ENCODE results near the gene TBPL2. TPM values are rescaled to one million over a fixed set of nuclear protein-coding genes. Genes with fewer than 3 reads are reported as not detected.

The TBPL2 gene
- total RNA-seq, 2 donors from 2014 or later = 0.12 TPM; not detected in 1

DNA sequence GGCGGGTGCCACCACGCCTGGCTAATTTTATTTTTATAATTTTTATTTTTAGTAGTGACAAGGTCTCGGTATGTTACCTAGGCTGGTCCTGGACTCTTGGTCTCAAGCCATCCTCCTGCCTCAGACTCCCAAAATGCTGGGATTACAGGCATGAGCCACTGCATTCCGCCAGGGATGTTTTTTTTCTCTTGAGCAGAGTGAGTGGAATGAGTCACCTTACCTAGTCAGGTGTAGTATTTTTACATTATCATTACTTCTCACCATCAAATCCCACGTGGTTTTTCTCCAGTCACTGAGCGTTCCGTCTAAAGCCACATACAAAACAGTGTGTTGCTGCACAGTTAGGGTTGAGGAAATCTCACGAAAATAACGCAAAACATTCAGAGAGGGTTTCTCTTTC is 870 bp upstream of the TBPL2 start:
- no peaks in the 10 kb centered on the region for H3K27me3 ChIP-seq
- DNase-seq = no peak
- H3K36me3 ChIP-seq = no peaks in the 10 kb centered on the region
- TF ChIP-seq, protein P1, sequence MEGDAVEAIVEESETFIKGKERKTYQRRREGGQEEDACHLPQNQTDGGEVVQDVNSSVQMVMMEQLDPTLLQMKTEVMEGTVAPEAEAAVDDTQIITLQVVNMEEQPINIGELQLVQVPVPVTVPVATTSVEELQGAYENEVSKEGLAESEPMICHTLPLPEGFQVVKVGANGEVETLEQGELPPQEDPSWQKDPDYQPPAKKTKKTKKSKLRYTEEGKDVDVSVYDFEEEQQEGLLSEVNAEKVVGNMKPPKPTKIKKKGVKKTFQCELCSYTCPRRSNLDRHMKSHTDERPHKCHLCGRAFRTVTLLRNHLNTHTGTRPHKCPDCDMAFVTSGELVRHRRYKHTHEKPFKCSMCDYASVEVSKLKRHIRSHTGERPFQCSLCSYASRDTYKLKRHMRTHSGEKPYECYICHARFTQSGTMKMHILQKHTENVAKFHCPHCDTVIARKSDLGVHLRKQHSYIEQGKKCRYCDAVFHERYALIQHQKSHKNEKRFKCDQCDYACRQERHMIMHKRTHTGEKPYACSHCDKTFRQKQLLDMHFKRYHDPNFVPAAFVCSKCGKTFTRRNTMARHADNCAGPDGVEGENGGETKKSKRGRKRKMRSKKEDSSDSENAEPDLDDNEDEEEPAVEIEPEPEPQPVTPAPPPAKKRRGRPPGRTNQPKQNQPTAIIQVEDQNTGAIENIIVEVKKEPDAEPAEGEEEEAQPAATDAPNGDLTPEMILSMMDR (IDR thresholded peaks at IDR 0.05) = no peak
- H3K4me3 ChIP-seq = no peak overlapping the region
- no peak overlapping the region for H3K9ac ChIP-seq (ENCODE audit: low read depth in 2 of 2, low read length in 2 of 2)
- H3K27ac ChIP-seq = no peak overlapping the region
- intact Hi-C loops (cut with DNase I) = loop anchor here (10.0 kb wide), 2 partner anchors 254 to 1034 kb away; no protein-coding TSS in a partner anchor
- no peaks in the 10 kb centered on the region for H3K9me3 ChIP-seq
- H3K4me1 ChIP-seq = no peaks in the 10 kb centered on the region

DNA sequence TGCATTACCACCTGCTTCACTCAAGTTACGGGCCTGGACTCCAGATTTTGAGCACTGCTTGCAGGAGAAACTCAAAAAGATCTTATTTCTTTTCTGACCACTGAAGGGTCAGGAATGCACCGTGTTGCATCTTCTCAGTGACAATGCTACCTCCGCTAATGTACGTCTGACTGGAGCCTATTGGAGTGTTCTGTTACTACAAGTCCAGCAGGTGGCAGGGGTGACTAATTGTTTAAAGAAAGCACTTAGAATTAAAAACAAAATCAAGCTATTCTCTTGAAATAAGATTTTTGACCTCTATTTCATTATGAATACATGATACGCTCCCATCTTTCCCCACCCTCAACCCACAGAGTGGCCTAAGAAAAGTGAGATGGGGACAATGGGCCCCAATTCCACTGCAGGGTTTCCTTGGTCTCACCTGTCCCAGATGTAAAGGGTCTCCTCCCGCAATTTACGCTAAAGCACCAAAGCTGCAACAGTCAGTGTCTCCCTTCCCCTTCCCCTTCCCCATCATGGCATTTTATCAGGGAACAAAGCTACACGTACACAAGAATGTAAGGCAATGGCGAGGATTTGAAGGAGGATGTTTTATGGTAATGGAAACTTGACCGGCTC is 2.2 kb downstream of the TBPL2 start:
- DNase-seq = peak; percentile 38
- Histone ChIP-seq H3K27me3 (no peaks in the 10 kb centered on the region), H3K36me3 (no peaks in the 10 kb centered on the region), H3K4me3 (no peak overlapping the region), H3K9me3 (no peaks in the 10 kb centered on the region), H3K27ac (no peak overlapping the region), H3K9ac (ENCODE audit: low read depth in 2 of 2, low read length in 2 of 2) (no peak overlapping the region), H3K4me1 (no peaks in the 10 kb centered on the region)
- TF ChIP-seq, protein P1 (IDR thresholded peaks at IDR 0.05) = peak; percentile 47
- intact Hi-C loops (cut with DNase I) = no loop called here

DNA sequence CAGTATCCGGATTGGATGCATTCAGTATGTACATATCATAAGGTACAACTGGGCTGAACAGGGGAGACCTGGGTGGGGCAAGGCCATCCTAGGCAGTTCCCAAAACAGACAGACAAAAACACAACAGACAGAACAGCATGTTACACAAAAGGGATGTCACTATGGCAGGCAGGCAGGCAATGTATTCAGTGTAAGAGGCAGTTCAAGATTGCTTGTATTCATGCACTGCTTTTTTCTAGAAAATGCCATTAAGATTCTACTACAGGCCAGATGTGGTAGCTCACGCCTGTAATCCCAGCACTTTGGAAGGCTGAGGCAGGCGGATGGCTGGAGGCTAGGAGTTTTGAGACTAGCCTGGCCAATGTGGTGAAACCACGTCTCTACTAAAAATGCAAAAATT is 3.5 kb downstream of the TBPL2 start:
- no peaks in the 10 kb centered on the region for H3K36me3 ChIP-seq
- H3K9ac ChIP-seq (ENCODE audit: low read depth in 2 of 2, low read length in 2 of 2) = no peak overlapping the region
- H3K27me3 ChIP-seq = no peaks in the 10 kb centered on the region
- no peak for DNase-seq
- H3K4me3 ChIP-seq = no peak overlapping the region
- H3K4me1 ChIP-seq = no peaks in the 10 kb centered on the region
- no peak overlapping the region for H3K27ac ChIP-seq
- TF ChIP-seq, protein P1 (IDR thresholded peaks at IDR 0.05) = no peak
- no peaks in the 10 kb centered on the region for H3K9me3 ChIP-seq
- intact Hi-C loops (cut with DNase I) = no loop called here

DNA sequence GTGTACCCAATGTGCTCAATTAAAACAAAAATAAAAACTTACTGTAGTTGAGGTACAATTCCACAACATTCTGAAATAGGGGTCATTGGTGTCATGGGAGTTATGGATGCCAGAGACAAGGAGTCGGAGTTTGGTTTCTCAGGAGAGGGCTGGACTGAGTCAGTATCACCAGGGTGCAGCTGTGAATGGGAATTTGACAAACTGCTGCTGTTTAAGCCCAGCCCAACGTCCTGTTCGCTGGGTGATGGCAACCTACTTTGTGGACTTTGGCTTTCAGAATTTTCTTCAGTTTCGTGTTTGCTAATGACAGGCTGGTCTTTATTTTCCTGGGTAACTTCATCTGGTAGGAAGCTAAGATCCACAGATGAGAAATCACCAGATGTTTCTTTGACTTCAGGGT is 3.9 kb downstream of the TBPL2 start:
- Histone ChIP-seq H3K27me3 (no peaks in the 10 kb centered on the region), H3K4me1 (no peaks in the 10 kb centered on the region), H3K9me3 (no peaks in the 10 kb centered on the region), H3K9ac (ENCODE audit: low read depth in 2 of 2, low read length in 2 of 2) (no peak overlapping the region), H3K36me3 (no peaks in the 10 kb centered on the region), H3K4me3 (no peak overlapping the region), H3K27ac (no peak overlapping the region)
- TF ChIP-seq, protein P1 (IDR thresholded peaks at IDR 0.05) = no peak
- intact Hi-C loops (cut with DNase I) = no loop called here
- no peak for DNase-seq

DNA sequence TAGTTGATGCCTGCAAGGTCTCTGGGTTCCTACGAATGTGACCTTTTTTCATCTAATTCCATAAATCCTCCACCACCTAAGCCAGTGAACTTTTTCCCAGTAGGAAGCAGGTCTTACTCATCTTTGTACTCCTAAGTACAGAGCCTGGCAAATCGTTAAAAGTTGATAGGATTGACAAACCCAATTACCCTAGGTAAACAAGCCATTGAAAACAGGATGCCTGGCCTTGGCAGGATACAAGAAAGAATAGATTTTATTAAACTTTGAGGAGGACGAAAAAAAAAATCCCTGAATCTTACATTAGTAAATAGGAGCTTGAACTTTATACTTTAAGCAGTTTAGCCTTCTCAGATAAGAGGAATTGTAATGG is 5.6 kb downstream of the TBPL2 start:
- Histone ChIP-seq H3K27ac (no peak overlapping the region), H3K36me3 (no peaks in the 10 kb centered on the region), H3K4me3 (no peak overlapping the region), H3K27me3 (no peaks in the 10 kb centered on the region), H3K9ac (ENCODE audit: low read depth in 2 of 2, low read length in 2 of 2) (no peak overlapping the region), H3K4me1 (no peaks in the 10 kb centered on the region), H3K9me3 (no peaks in the 10 kb centered on the region)
- no peak for DNase-seq
- intact Hi-C loops (cut with DNase I) = loop anchor here (5.0 kb wide), 1 partner anchor 222 kb away; no protein-coding TSS in a partner anchor
- TF ChIP-seq, protein P1 (IDR thresholded peaks at IDR 0.05) = no peak
